NCI-H345 treated with DMSO at 0.1 percent for 48 hours (cell line): ENCODE data around the gene C11orf21.

Source experiments
- DNase-seq: peaks from one replicate; lab custom pipeline; 2025; ENCODE audit not compliant: unreplicated experiment; lab: John Stamatoyannopoulos, UW

C11orf21 gene

GRCh38 chr11:2321311-2321683 is 19.6 kb upstream of the C11orf21 start:
- DNase-seq: no peak

GRCh38 chr11:2320568-2321310 is 19.0 kb upstream of the C11orf21 start:
- DNase-seq: no peak

GRCh38 chr11:2319791-2320472 is 18.2 kb upstream of the C11orf21 start:
- DNase-seq: no peak

GRCh38 chr11:2318707-2319106 is 17.0 kb upstream of the C11orf21 start:
- DNase-seq: no peak

- DNase-seq: no peak
These were observed 16.4 kb upstream of the C11orf21 start for GRCh38 chr11:2318123-2318522.

- no peak for DNase-seq
These were observed 15.8 kb upstream of the C11orf21 start for GRCh38 chr11:2317354-2318050.

- no peak for DNase-seq
These were observed 15.2 kb upstream of the C11orf21 start for GRCh38 chr11:2316963-2317244.

- no peak for DNase-seq
These were observed 14.6 kb upstream of the C11orf21 start for GRCh38 chr11:2316169-2316962.

GRCh38 chr11:2315395-2316168 is 13.9 kb upstream of the C11orf21 start:
- DNase-seq: no peak

GRCh38 chr11:2314525-2315394 is 13.0 kb upstream of the C11orf21 start:
- DNase-seq: peak; percentile 44

- DNase-seq: no peak
These were observed 12.4 kb upstream of the C11orf21 start for GRCh38 chr11:2314136-2314524.

- no peak for DNase-seq
These were observed 11.6 kb upstream of the C11orf21 start for GRCh38 chr11:2313051-2313951.

- no peak for DNase-seq
These were observed 10.7 kb upstream of the C11orf21 start for GRCh38 chr11:2312232-2313042.

GRCh38 chr11:2311353-2312133 is 9.8 kb upstream of the C11orf21 start:
- no peak for DNase-seq

- DNase-seq: no peak
These were observed 9.2 kb upstream of the C11orf21 start for GRCh38 chr11:2310786-2311352.

- no peak for DNase-seq
These were observed 8.5 kb upstream of the C11orf21 start for GRCh38 chr11:2310073-2310785.
